Fibroblast of gingiva (primary cell): ENCODE results near the gene BICDL1.

Experiments
- DNase-seq: peaks from one replicate; pipeline ENCODE4 v3.0.0-alpha.2; 2011; ENCODE audit warnings: low read depth

BICDL1 gene

DNA sequence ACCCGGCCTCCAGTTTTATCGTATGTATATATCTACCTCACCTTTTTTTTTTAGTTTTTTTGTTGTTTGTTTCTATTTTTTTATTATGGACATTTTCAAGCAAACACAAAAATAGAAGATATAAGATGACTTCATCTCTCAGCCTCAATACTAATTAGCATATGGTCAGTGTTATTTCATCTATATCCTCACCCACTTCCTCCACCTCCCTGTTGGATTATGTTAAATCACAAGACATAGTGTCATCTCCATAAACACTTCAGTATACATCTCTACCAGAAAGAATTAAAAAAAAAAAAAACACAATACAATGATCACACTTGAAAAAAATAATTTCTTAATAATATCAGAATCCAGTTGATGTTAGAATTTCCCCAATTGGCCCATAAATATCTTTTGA is 92.6 kb downstream of the BICDL1 start:
- DNase-seq = no peak

DNA sequence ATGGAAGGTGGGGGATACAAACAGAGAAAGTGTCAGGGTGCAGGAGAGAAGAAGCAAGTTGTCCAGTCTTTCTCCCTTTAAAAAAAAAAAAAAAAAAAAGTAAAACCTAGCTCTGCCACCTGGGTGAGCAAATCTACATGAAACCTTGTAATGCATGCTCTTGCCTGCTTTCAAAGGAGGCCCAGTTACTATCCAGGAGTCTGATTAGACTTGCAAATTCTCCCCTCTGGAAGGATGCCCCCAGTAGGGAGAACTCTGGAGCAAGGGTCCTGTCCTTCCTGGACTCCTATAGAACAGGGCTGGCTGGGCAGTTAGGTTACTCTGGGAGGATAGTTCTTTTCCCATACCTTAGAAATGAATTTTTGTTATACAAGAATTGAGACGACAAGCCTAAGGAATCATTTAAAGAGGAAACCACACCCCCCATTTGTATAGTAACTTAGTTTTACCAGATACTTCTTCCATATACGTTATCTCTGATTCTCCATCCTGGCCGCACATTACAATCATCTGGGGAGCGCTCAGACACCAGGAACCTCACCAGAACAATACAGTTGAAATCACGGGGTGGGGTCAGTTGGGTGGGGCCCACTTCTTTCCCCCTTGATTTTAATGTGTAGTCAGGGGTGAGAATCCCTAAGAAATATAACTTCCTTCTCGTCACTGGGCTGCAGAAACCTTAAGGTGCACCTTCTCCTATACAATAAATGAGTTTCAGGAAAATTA is 97.0 kb downstream of the BICDL1 start:
- no peak for DNase-seq

DNA sequence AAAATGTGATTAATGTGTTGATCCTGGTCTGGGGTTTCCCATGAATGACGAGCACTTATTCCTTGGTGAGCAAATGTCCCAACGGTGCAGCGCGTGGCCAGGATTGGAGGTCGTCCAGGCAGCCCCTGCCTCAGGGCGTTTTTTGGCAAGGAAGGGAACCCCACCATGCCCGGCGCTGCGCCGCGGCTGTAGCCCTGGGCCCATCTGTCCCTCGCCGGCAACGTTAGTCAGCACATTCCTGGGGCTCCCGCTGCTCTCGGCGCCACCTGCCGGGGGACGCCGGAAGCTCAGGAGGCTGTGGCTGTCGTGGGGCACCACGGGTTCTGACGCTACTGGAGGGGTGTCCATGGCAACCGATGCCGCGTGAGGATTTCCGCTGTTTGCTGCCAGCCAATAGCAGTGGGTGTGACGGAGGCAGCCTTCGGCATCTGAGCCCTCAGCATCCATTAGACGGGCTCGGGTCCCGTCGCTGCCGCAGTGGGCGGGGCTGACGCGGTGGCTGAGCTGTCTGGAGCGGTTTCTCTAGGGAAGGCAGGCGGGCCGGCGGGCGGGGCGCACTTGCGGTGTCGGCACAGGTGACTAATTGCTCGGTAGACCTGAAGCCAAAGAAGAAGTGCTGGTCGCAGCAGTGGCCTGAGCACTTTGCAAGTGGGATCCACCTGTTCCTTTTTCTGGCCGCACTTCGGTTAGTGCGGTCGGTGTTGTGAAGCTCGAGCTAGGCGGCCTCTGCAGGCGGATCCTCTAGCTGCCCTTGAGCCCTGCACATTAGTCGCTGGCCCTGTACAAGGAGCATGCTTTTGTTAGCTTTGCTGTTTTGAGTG is 98.0 kb downstream of the BICDL1 start:
- DNase-seq = peak; percentile 98

DNA sequence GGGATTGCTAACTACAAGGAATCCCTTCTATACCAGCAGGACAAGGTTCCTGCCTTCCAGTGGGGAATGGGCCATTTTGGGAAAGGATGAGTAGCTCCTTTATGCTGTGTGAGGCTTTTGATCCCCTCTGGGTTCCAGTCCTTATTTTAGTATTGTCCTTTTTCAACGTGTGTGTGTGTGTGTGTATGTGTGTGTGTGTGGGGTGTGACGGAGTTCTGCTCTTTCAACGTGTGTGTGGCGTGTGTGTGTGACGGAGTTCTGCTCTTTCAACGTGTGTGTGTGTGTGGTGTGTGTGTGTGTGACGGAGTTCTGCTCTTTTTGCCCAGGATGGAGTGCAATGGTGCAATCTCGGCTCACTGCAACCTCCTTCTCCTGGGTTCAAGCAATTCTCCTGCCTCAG is 100.1 kb downstream of the BICDL1 start:
- DNase-seq = no peak

DNA sequence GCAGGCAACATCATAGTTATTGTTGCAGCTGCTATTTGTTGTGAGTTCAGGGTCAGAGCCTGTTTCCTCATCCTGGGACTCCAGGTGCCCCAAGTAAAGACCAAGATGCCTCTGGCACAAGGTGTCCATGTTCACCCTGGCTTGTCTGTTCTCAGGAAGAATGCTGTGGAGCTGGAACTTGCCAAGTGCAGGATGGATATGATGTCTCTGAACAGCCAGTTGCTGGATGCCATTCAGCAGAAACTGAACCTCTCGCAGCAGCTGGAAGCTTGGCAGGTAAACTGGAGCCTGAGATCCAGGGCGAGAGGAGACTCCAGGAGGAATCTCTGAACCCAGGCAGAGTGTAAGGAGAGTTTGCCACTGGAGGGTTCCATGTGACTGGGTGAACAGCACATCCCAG is 100.8 kb downstream of the BICDL1 start:
- DNase-seq = no peak

DNA sequence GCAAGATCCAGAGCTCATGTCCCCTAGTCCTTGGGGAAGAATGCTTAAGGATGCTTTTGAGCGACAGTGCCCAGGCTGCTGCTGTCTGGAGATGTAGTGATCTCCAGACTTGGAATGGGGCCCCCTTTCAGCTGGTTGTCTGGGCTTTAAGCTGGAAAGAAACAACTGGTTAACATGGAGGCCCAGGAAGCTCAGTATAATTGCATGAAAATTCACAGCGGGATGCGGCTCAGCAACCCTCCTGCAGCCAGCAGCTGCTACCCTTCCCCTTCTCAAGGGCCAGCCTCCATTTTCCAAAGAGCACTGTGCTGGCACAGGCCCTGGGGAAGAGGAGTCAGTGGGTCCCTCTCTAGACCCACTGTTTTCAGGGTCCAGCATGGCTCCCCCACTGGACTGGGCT is 101.2 kb downstream of the BICDL1 start:
- no peak for DNase-seq

DNA sequence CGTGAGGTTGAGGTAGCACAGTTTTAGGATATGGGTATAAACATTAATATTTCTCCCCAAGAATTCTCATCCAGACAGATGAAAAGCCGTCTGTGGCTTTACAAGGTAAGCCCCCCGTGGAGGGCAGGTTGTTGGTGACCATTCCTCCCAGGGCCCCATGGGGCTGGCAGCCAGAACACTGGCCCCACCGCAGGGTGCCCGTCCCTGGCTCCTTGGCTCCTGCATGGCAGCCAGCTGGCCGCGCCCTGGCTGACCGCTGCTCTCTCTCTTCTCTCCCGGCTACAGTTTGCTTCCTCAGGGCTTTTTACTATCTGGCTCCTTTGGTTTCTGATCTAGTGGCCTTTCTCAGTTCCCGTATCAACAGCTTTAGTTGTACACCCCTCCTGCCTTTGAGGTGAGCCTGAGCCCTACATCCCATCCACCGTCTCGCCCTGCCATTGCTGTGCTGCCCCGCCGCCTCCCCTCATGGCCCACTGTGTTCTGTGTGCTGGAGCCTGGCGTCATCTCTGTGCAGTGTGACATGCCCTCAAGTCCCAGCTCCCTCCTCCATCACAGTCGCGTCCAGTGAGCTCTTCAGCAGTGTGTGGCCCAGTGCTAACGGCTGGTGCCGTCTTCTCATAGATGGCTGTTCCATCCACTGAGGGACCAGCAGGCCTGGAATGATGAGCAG is 101.7 kb downstream of the BICDL1 start:
- no peak for DNase-seq

DNA sequence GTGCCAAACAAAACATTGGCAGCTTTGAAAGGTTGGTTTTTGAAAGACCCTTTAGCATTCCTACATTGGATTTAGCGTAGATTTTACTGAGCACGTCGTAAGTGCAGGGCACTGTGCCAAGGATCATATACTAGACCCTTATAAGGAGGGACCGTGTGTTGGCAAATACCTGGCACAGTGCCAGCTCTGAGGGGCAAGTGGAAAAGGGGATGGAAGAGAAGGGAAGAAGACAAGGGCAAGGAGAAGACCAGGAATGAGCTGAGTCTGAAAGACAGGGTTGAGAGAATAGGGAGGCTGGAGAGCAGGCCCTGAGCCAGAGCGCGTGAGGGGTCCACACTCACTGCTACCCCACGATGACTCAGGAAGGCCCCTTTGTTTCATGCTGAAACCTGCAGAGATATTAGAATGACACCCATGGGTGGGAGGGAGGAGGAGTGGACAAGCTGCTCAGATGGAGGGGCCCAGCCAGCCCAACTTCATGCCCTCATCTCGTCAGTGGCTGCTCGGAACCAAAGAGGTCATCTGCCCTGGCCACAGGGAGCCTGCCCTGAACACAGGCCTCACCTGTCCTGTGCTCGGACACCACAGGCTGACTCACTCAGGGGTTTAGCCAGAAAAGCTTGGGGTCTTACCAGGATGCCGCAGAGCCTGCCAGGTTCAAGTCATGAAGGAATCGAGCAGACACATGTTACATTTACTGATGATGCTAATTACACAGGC is 102.5 kb downstream of the BICDL1 start:
- DNase-seq = no peak

DNA sequence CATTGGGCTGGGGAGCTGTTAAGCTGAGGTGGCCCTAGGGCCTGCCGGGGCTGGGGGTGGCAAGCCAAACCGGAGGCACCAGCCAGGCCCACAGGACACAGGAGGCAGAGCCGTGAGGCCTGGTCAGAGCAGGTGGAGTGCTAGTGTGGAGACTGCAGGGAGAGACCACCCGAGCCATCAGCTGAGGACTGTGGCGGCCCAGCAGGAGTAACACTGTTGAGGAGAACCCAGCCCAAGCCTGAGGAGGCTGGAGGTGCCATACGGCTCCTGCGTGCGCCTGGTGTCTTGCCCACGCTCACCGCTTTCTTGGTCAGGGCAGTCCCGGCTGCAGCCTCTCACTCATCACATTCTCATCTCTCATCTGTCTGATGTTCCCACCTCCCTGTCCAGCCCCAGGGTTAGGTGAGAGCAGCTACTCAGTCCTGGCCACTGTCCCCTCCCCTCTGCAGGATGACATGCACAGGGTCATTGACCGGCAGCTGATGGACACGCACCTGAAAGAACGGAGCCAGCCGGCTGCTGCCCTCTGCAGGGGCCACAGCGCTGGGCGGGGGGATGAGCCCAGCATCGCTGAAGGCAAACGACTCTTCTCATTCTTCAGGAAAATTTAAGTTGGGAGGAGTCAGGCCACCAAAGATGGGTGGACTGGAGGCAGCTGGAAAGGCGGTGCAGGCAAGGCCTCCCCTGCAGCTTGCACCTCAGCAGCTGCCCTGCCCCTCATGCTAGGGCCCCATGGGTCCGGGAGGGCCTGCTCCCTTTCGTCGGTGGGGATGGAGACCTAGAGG is 103.7 kb downstream of the BICDL1 start:
- no peak for DNase-seq

DNA sequence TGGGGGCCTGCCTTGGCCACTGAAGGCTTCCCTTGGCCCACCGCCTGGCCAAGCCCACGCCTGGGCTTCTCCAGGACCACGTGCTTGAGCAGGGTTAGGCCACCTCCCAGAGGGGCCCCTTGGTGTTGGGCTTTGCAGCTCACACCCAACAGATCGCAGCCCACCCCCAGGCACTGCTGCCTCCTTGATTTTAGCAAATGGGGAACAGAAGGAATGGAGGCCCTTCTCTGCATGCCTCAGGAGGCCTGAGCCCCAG is 104.2 kb downstream of the BICDL1 start:
- no peak for DNase-seq

DNA sequence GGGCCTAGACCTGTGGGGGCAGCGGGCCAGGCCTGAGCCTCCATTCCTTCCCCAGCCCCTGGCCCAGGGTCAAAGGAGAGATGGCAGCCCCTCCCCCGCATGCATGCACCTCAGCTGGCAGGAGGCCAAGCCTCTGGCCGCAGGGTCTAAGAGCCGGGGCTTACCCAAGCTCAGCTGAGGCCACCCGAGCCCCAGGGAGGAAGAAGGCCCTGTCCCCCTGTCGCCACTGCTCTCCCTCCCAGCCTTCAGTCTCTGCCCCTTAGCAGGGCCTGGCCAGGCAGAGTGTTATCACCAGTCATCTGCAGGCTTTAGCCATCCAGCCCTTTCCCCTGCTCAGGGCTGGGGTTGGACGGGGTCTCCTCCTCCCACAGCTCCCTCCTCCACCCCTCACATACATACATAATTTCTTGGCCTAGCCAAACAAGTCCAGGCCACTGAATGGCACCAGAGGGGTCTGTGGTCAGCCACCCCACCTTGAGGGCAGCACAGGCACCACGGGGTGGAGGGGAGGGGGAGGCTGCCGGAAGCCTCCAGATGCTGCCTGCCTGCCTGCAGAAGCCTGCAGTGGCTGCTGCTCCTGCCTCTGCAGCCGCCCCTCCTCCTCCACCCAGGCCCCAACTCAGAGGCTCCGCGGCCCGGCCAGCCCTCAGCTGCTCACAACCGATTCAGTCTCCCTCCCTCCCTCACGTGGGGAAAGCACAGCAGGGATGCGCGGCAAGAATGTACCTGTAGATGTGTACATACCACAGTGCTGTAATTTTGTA is 104.7 kb downstream of the BICDL1 start:
- no peak for DNase-seq

DNA sequence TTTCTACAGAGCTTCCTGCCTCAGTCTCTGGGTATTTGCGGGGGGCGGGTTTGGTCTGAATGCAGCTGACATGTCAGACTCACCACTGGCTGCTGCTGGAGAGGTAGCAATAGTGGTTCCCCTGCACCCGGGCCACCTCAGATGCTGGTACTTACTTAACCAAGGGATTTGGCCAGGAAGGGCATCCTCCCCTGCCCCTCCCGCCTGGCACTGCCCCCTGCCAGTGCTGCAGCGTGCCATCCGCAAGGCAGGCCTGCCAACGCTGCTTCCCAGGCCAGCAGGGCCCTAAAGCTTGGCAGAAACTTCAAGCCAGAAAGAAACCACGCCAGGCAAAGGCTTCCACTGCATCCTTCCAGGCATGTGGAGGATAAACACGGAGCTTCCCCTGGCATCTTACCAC is 105.4 kb downstream of the BICDL1 start:
- DNase-seq = no peak

DNA sequence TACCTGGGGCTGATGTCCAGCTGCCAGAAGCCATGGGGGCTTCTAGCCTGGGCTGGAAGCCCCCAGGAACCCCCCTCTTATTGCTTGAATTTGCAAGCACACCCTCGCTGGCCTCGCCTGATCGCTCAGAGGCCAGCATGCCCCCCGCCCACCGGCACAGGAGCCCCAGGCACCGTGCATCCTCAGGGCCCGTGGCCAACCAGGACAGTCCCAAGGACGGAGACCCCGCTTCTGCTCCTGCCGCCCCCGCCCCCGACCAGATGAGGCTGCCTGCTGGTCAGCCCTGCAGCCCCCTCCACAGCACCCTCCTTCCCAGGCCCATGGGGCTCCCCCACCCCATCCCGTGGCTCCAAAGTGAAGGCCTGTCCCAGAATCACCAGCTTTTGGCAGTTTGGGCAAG is 106.3 kb downstream of the BICDL1 start:
- no peak for DNase-seq

DNA sequence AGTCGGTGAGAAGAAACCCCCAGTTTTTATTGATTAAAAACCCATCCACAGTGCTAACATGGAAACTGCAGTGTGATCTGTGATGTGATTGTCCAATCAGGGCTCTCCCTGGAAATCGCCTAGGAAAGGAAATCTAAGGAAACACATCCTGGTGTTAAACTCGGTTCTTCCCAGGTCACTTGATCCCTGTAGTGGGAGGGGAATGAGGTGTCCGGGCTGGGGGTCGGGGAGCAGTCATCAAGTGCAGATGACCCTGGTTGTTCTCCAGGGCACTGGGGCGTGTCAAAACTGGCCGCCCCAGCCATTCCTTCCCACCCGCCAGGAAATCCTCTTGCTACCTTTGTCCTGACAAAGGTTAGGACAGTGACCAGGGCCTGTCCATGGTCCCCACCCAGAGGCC is 106.7 kb downstream of the BICDL1 start:
- no peak for DNase-seq

DNA sequence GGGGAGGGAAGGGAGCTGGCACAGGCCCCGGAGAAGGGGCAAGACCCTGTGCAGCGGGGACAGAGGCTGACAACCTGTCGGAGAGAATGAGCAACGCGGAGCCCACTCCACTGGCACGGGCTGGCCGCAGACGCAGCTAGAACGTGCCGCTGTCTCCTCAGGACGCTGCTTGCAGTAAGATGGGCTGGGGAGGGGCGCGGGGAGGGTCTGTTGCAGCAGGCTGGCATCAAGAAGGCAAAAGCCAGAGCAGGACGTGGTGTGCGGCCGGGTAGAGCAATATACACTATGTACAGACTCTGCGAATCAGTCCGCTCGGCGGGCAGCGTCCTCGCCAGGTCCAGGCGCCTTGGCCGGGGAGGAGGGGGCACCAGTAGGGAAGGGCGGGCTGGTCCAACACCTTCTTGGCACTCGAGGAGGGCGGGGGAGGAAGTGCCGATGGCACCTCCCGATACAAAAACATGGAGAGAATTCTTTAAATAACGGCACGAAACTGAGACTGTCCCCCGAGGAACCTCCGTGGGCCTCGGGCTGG is 107.7 kb downstream of the BICDL1 start:
- no peak for DNase-seq

DNA sequence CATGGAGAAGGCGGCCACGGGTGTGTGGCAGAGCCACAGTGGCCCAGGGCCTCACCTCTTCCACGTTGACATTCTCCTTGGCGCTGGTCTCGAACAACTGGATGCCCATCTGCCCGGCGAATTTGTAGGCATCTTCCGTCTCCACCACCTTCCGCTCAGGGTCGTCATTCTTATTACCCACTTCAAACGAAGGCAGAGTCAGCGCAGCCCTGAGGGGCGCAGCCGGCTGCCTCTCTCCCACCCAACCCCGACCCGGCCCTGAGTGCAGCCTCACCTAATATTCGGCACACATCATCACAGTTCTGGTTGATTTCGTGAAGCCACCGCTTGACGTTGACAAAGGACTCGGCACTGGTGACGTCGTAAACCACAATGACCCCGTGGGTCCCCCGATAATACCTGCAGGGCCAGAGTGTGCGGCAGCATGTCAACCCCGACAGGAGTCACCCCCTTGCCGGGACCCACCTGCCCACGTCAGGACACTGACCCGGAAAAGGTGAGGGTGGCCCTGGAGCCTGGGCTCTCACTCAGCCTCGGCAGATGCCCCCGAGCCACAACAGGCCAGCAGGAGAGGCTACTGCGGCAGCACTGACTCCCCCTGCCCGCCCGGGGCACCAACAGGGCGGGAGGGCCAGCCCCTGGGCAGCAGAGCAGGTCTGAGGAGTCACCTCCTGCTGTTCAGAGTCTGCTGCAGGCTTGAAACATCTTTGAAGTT is 109.9 kb downstream of the BICDL1 start:
- DNase-seq = no peak

DNA sequence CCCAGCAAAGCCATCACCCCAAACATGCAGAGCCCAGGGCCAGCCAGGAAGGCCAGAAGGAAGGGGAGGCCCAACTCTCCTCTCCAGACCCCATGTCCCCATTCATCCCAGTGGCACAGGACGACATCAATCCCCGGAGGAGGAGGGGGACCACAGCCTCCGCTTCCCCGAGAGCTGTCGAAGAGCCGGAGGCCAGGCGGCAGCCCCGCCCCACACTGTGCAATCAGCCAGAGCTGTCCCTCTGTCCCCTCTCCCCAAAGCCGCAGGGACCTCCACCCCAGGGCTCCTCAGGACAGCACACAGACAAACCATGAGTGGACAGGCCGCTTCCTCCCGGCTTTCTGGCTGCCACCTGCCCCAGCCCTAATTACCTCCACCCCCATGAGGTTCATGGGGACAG is 110.7 kb downstream of the BICDL1 start:
- no peak for DNase-seq

DNA sequence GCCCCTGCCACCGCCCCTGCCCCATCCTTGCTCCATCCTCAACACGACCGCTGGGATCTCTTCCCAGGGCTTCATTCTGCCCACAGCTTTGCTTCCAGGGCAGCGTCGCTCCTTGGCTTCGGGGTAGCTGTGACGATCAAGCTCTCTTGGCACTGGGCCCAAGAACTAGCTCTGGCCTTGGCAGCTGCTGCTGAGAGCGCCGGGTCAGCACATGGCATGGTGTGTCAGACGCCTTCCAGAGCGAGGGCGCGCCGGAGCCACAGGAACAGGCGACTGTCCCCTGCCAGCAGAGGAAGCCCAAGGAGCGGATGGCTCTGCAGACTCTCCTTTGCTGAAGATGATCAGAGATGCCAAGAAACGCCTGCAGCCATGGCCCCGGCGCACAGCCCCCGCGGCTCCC is 111.6 kb downstream of the BICDL1 start:
- peak; percentile 78 for DNase-seq

DNA sequence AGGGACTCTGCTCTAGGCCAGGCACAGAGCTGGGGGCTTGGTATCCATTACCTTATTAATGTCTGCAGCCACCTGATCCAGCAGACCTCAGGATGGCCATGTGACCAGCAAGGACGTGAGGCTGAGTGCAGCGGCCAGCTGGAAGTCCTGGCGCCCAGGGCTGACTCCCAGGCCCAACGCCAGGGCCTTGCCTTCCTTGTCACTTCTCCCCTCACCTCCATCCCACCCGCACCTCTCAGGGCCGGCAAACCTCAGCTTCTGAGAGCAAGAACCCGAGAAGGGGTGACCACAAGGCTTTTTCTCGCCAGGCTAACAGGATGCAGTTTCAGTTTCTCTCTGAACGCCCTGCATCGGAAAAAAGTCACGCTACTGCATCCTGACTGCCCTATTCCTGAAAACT is 112.1 kb downstream of the BICDL1 start:
- no peak for DNase-seq

DNA sequence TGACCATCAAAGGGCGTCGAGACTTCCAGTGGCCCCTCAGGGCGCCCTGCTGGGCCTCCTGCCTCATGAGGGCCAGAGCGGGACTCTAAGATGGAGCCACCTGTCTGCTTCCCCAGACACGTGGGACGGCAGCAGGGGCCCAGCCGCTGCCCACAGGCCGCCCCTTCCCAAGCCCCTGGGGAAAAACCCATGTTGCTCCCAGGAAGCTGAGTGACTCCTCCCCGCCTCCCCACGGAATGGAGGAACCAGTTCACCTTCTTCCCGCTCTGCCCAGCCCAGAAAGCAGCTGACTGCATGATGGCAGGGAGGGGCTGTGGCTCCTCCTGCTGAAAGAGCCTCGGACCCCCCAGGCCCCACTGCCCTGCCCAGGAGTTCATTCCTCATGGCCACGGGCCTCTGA is 112.6 kb downstream of the BICDL1 start:
- no peak for DNase-seq
